Measurements from ENCODE around the gene DYRK1B.

Gene DYRK1B

DNA sequence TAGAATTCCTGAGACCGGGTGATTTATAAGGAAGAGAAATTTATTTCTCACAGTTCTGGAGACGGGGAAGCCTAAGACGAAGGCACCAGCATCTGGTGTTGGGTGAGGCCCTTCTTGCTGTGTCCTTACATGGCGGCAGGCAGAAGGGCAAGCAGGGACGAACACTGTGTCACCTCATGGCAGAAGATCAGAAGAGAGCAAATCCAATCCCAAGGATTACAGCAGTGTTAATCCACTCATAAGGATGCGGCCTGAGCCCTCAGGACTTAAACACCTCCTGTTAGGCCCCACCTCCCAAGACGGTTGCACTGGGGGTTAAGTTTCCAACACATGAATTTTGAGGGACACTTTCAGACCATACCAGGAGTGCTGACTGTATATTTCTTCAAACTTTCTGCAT, 18.9 kb upstream of the DYRK1B start:
- DNase-seq: no peak

DNA sequence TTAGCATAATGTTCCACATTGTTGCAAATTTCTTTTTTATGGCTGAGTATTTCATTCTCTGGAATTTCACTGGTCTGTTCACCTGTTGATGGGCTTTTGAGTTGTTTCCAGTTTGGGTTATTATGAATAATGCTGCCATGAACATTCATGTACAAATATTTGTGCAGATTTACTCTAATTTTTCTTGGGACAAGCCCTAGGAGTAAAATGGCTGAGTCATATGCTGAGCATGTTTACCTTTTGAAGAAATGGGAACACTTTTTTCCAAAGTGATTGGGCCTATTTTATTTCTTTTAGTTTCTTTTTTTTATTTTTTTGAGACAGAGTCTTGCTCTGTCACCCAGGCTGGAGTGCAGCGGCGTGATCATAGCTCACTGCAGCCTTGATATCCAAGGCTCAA, 16.9 kb upstream of the DYRK1B start:
- DNase-seq: no peak

DNA sequence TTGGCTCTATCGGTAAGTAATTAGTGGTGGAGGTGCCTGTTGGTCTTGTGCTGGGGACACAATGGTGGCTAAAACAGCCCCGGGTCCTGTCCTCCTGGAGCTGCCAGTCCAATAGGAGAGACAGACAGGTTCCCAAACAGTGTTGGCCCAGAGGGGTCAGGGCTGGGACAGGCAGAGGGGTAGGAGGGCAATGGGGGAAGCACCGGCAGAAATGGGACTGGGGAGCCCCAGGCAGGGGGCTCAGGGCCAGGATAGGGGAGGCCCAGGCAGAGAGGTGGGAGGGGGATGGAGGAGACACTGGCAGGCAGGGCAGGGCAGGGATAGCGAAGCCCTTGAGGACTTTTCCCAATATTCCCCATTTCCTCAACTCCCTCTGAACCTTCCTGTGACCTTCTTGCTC, 14.4 kb upstream of the DYRK1B start:
- DNase-seq: no peak

DNA sequence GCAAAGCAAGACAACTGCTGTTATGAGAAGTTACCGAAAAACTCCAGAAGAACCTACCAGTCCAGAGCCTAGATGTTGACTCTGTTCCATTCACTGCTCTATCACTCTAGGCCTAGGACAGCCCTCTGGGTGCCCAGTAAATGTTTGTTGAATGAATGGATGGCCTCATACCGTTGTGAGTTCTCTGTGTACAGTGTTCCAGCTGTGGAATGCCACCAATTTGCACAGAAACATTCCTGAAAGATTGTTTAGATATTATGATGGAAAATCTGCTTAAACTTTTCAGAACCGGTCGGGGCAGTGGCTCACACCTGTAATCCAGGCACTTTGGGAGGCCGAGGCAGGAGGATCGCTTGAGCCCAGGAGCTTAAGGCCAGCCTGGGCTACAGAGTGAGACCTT, 13.6 kb upstream of the DYRK1B start:
- DNase-seq: no peak

DNA sequence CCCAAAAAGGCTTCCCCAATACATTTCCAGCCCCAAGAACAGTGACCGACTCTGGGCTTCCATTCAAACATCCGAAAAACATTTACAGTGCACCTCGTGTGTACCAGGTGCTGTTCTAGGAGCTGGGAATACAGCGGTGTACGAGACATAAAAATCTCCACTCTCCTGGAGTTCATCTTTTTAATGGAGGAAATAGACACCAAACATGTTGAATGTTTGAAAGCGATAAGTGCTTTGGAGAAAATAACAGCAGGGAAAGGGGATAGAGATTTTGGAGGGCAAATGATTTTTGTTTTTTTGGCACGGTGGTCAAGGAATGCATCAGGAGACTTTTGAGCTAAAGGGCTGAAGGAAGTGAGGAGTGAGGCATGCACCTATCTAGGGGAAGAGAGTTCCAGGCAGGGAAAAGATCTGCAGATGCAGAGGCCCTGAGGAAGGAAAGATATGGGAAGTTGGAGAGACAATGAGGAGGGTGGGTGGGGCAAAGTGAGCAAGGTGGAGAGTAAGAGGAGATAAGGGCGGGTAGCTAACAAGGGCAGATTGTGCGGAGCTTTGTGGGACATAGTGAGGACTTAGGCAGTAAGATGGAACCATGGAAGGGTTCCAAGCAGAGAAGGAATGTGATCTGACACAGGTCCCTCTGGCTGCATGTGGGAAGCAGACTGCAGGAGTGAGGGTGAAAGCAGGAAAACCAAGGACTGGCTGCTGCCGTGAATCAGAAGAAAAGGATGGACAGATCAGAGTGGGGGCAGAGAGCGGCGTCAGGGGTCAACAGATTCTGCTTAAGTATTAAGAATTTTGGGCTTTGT, 12.9 kb upstream of the DYRK1B start:
- no peak for DNase-seq

DNA sequence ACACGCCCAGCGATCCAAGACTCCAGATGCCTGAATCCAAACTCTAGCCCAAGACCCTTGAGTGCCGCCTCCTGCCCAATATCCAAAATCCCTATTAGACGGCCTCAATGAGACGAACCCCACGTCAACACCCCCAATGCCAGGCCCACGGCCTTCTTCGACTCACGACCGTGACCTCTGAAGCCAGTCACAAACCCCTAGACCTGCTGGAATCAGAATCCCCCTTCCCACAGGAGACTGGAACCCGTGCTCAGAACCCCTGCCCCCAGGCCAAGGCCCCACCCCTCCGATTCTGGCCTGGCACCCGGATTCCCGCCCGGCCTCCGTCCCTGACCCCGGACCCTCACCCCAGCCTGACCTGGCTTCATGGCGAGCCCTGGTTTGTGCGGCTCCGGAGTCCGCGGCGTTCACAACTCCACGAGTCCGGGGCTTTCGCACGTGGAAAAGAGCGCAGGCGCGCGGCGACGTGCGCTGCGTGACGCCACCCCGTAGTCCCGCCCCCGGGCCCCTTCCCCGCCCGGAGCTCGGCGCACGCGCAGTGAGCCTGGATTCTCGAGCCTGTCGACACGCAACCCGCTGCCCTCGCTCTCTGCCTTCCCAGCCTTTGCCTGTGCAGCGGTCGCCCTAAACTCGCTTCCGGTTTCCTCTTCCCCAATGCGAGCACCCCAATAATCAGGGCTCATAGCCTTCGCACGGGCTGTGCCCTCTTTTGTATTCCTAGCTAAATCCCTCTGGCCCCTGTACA, 12.1 kb upstream of the DYRK1B start, which contains the start of gene FBL:
Gene FBL (minus strand): TSS at position 447 of the 745 bp plus-strand sequence. CDS start 79 bp downstream, at position 368.
- peak; percentile 95 for DNase-seq

DNA sequence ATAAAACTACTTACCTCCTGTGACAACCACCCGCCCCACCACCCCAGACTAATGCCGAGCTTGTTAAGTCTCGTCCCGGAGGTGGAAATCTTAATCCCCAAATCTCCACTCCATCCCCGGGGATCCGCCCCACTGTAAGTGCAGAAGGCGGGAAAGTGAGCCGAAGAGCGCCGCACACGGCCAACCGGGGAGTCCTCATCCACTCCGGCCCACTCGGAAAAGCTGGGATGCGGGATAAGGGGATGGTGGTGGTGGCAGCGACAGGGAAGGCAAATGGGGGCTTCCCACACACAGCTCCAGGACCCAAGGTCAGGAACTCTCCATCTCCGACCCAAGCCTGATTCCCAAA, 11.6 kb upstream of the DYRK1B start:
- DNase-seq: no peak

DNA sequence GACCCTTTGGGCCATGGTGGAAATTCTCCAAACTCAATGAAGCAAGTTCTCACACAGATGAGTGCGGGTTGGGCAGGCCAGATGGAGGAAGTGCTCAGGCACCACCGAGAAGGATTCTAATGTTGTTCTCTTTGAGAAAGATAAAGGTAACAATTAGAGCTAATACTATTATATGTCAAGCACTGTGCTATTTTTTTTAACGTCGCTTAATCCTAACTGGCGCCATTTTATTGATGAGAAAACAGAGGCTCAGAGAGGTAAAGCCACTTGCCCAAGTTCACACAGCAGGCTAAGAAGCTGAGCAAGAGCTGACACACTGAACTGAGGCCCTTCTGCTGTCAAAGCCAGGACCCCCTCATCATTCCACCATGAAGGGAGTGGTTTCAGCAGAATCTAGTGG, 11.2 kb upstream of the DYRK1B start:
- DNase-seq: no peak

DNA sequence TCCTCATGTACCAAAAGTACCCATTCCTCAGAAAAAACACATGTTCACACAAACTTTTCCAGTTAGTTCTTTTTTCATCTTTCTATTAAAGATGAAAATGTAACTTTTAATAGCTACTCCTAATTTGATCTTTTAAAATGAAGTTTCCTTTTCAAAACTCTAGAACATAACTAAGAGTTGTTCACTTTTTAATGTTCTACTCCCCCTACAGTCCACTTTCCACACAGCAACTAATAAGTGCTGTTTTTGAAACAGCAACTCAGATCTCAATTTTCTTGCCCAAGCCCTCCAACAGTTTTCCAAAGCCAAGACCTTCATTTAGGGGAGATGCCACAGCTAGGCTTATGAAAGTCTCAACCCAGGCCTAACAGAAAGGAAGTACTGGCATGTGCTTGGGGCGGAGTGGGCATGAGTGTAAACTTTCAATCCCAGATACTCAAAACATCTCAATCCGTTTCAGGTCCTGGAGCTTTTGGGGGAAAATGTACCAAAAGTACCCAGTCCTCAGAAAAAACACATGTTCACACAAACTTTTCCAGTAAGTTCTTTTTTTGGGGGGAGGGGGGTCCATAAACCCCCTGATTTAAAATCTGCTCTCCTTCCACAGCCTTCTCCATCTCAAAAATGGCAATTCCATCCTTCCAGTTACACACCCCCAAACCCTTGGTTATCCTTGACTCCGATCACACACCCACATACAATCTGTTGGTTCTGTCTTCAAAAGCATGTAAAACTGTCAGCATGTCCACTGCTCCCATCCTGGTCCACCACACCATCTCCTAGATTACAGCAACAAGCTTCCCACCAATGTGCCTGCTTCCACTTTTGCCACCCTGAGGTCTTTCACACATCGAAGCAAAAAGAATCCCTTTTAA, 10.2 kb upstream of the DYRK1B start:
- no peak for DNase-seq

DNA sequence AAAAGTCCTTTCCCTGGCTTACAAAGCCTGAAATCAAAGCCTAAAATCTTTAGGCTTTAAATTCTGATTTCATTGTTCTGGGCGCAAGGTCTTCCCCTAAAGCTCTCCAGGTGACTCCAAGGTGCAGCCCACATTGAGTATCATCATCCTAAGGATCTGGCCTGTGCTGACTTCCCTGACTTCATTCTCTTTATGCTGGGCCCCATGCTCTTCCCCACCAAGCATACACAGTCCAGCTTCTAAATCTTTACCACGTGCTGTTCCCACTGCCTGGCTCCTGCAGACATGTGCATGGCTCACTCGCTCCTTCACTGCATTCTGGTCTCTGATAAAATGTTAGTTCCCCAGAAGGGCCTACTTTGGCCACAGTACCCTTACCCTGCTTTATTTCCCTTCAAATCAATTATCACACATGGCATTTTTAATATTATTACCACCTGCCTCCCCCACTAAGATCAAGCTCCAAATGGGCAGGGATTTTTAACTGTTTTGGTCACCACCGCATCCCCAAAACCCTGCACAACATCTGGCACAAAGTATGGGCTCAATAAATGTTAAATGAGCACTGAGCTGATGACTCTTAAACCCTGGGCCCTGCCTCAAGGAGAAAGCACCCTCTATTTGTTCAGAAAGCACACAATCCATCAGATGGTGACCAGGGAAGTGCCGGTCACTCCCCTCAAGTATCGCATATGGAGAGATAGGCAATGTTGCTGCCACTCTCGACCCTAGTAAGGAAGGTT, 8.9 kb upstream of the DYRK1B start:
- DNase-seq: no peak

DNA sequence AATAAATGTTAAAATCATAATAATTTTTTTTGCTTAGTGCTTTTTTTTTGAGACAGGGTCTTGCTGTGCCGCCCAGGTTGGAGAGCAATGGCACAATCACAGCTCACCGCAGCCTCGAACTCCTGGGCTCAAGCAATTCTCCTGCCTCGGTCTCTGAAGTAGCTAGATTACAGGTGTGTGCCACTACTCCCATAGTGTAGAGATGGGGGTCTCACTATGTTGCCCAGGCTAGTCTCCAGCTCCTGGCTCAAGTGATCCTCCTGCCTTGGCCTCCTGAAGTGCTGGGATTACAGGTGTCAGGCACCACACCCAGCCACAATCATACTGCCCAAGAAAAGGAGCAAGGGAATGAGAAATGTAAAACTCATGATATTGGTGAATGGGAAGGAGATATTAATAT, 7.1 kb upstream of the DYRK1B start:
- DNase-seq: no peak

DNA sequence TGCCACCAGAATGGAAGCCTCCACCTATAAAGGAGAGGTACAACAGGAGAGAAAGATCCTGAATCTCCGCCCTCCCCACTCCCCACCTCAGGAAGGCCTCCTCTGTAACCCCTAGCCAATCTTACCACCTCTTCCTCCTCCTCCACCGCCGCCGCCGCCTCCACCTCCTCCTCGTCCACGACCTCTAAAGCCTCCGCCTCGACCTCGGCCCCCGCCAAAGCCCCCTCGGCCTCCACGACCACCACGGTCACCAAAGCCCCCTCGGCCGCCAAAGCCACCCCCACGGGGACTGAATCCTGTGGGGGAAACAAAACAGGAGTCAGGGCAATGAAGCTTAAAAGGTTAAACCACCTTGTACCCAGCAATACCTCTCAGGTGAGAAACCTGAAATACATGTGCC, 6.5 kb upstream of the DYRK1B start:
- DNase-seq: no peak

DNA sequence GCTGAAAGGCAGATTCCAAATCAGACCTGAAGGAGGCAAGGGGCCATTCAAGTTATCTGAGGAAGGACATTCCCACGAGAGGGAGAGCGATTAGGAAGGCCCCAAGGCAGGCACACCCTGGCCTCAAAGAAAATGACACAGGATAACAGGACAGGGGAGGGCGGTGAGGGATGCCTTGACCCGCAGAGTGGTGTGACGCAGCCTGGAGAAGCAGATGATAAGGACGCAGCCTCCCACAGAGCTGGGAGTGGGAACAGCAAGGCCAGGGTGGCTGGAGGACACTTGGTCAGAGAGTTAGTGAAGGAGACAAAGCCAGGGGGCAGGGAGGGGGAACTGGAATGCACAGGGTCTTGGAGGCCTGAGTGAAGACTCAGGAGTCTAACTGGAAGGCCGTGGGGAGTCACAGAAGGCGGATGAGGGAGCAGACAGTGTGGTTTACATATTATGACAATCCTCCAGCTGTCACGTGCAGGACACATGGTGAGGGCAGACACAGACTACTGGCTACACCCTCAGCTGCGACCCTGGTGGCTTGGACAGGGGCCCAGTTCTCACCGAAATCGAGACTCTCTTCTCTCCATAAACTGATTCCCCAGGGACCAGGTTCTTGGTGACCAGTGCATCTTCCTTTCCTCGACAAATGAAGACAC, 5.8 kb upstream of the DYRK1B start:
- no peak for DNase-seq

DNA sequence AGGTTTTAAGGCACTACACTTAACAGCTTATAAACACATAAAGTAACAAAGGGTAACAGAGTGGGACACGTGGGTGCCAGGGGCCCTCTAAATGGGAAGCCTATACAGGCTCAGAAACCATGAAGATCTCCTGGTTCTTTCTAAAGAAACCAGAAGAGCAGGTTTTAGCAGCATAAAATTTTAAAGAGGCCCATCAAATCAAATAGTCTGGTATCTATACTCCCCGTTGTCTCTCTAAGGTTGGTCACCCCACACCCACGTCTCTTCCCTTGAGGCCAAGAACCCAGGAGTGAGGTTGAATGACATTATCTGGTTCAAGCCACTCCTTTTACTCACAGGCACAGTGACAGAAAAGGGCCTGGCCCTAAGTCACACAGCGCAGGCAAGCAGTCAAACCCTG, 4.6 kb upstream of the DYRK1B start:
- DNase-seq: no peak

DNA sequence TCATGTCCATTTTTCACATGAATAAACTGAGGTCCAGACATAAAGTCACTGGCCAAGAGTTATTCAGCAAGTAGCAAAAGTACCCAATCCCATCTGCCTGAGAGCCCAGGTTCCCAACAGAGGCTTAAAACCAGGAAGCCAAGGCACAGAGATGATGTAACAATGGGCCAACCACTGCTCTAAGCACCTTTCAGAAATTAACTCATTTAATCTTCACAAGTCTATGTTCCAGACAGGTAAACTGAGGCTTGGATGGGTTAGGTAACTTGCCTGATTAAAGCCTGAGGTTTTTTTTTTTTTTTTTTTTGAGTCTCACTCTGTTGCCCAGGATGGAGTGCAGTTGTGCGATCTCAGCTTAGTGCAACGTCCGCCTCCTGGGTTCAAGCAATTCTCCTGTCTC, 4.0 kb upstream of the DYRK1B start:
- DNase-seq: no peak

DNA sequence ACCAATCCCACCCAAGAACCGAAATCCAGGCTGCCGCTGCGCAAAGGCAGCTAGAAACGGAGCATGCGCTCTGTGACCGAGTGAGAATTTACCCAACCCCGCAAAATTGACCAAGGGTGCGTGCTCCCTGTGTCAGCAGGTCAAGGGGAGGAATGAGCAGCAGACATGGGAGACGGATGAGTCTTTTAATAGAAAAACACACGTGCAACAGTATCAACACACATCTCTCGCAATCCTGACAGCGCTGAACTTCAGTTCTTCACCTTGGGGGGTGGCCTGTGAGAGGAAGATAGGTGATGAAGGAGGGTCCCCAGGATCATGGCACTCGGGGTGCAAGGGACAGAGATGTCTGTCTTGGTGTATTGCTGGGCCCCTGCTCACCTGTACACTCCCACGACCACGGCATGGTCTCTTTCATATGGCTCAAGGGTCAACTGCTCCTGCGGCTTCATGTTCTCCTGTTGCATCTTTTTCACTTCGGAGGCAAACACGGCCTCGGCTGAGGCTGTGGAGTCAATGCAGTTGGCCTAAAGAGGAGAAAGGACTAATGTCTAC, 402 bp upstream of the DYRK1B start:
- no peak for DNase-seq

DNA sequence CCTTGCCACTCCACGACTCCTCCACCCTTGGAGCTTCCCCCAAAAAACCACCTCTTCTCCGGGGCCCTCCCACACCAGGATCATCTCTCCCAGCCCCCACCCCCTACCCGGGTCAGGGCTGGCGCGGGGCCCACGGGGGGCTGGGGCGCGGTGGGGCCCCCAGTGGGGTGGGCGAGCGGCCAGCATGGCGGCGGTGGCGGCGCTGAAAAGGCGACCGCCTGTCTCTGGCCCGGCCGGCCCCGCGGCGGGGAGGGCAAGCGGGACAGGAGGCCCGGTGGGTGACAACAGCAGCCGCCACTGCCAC, 850 bp downstream of the DYRK1B start:
- no peak for DNase-seq

DNA sequence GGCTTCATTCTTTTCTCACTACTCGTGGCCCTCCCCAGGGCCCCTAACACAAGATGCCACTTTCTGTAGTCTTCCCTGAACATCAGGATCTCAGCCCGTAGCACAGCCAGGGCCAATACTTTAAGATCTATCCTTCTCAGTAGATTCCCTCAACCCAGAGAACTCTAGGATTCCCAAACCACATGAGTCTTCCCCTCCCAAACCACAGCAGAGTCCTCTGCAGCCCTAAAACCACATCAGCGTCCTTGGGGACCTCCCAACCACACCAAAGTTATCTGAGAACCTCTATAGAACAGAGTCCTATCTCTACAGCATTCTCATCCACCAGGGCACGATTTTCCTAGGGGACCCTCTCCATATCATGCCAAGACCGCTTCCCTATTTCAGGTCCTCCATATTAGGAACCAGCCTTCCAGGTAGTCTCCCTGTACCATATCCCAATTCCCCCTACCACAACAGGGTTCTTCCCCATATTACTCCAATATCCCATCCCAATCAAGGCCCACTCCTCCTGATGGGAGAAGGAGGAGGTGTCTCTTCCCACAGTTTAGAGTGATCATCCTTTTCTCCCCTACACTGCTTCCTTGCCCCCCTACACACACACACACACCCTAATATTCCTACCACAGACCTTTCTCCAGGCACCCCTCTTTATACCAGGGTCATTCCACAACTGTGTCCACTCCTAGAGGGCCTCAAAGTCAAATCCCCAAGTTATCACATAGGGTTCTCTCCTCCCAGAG, 1.4 kb downstream of the DYRK1B start:
- no peak for DNase-seq

DNA sequence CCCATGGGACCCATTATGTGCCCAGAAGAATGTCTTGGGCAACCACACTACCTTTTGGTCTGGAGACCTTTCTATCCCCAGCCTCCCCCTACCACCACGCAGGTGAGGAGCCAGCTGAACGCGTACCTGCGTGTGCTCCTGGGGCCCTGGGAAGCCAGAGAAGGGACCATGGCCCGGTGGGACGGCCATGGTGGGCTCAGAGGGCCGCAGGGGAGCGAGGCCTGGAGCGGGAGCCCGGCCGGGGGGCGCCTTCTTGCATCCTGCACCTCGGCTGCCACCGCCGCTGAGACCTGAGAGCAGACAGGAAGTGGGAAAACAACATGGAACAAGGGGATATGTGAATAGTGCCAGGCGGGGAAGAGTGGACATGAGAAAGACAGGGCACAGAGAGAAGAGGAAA, 2.3 kb downstream of the DYRK1B start:
- DNase-seq: no peak

DNA sequence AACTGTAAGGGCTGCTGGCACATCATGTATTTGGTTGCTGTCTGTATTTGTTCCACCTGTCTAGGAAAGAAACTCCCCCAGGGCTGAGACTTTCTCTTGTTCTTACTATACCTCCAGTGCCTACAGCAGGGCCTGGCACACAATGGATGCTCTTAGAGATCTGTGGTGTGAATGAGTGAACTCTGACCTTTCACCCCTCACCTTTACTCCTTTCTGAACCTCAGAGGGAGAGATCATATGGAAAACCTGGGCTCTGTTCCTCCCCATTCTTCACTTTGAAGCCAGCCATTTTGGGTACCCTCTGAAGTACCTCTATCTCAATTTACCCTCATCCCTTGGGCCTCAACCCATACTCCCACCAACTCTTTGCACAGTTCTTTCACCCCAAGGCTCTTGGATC, 3.1 kb downstream of the DYRK1B start:
- no peak for DNase-seq

DNA sequence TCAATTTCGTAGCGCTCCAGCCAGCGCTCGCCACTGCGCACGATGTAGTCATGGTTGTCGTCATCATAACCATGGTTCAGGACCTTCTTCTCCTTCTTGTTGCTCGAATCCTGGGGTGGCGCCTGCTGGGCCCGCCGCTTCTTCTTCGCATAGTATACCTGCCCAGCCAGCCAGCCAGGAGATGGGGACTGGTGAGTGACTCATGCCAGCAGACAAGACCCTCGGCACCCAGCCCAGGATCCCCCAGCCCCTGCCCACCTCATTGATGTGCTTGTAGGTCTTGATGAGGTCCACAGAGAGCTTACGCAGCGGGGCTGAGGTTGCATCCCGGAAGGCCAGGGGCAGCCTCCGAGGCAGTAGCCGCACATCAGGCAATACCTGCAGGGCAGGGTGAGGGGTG, 3.6 kb downstream of the DYRK1B start:
- DNase-seq: no peak

Measured in islet precursor cell (in vitro differentiated cells).